H1 (cell line): ENCODE results near the gene CASZ1. TPM values are rescaled to one million over a fixed set of nuclear protein-coding genes. Genes with fewer than 3 reads are reported as not detected.

Experiments used
- CTCF ChIA-PET: fragments of 300-600 bp; sonication (Branson Sonifier 250); formaldehyde crosslinking; loops from one replicate; lab custom pipeline; 2021; ENCODE audit not compliant: partially characterized antibody; lab: Charles Lee
- POLR2A ChIA-PET: fragments of 300-600 bp; sonication (Branson Sonifier 250); formaldehyde crosslinking; loops from one replicate; lab custom pipeline; 2021; ENCODE audit warnings: inconsistent platforms; ENCODE audit not compliant: partially characterized antibody; lab: Charles Lee
- DNase-seq, 2 experiments: peaks; one replicate each; pipeline versions ENCODE4 v3.0.0 to v3.0.0-alpha.2; 2010 to 2022; ENCODE audit warnings: low spot score in 2 of 2, low read depth in 1 of 2, mixed read lengths in 1 of 2
- FAIRE-seq: peaks from 2 replicates; lab custom pipeline; 2011; peaks lifted over from hg19 to GRCh38; lab: Jason Lieb, UNC
- H2AFZ ChIP-seq: 2 replicates; pipeline ENCODE4 v1.8.1; 2012; ENCODE audit warnings: low read length, inconsistent platforms
- H2AK5ac ChIP-seq: 2 replicates; pipeline ENCODE4 v1.6.1; 2013; ENCODE audit warnings: low read depth, low read length
- H2BK120ac ChIP-seq: replicated peaks from 2 replicates; pipeline ENCODE3; 2013; ENCODE audit warnings: low read depth, low read length, inconsistent platforms
- H2BK12ac ChIP-seq: 2 replicates; pipeline ENCODE4 v1.6.1; 2013; ENCODE audit warnings: low read depth, low read length
- H2BK15ac ChIP-seq: 2 replicates; pipeline ENCODE4 v1.6.1; 2013; ENCODE audit warnings: low read length
- H2BK20ac ChIP-seq: 2 replicates; pipeline ENCODE4 v1.6.1; 2013; ENCODE audit warnings: low read length
- H2BK5ac ChIP-seq: 2 replicates; pipeline ENCODE4 v1.6.1; 2013; ENCODE audit warnings: low read depth, low read length
- H3K14ac ChIP-seq: 2 replicates; pipeline ENCODE4 v1.6.1; 2013; ENCODE audit warnings: inconsistent platforms; ENCODE audit not compliant: insufficient read length
- H3K18ac ChIP-seq: 2 replicates; pipeline ENCODE4 v1.6.1; 2013; ENCODE audit warnings: low read length; ENCODE audit errors: extremely low read depth
- H3K23ac ChIP-seq: 2 replicates; pipeline ENCODE4 v1.6.1; 2013; ENCODE audit warnings: inconsistent platforms; ENCODE audit not compliant: insufficient read length
- H3K23me2 ChIP-seq: 2 replicates; pipeline ENCODE4 v1.6.1; 2013; ENCODE audit warnings: low read depth, low read length
- H3K27ac ChIP-seq: 2 replicates; pipeline ENCODE4 v1.6.1; 2011; ENCODE audit warnings: low read depth, low read length, inconsistent platforms
- H3K27me3 ChIP-seq, 4 experiments: replicated peaks in 1 of 4; 1 replicate in 1 of 4; 2 replicates in 3 of 4; pipeline versions ENCODE4 v1.6.1 to v1.8.1; 2011 to 2013; ENCODE audit warnings: low read length in 3 of 4, mild to moderate bottlenecking in 3 of 4, inconsistent platforms in 2 of 4, mixed read lengths in 2 of 4, moderate library complexity in 1 of 4; ENCODE audit not compliant: control insufficient read depth in 3 of 4, insufficient read depth in 3 of 4; ENCODE audit errors: extremely low read depth in 1 of 4
- H3K36me3 ChIP-seq, 4 experiments: 2 replicates each; pipeline versions ENCODE4 v1.6.1 to v1.8.1; 2011 to 2013; ENCODE audit warnings: mild to moderate bottlenecking in 4 of 4, low read length in 3 of 4, moderate library complexity in 2 of 4, control low read depth in 1 of 4, inconsistent platforms in 1 of 4; ENCODE audit not compliant: insufficient read depth in 4 of 4, control insufficient read depth in 2 of 4
- H3K4ac ChIP-seq: replicated peaks from 2 replicates; pipeline ENCODE3; 2013; ENCODE audit warnings: low read length, low read depth, mixed read lengths, inconsistent platforms; ENCODE audit not compliant: insufficient read length
- H3K4me1 ChIP-seq, 4 experiments: replicated peaks in 1 of 4; 1 replicate in 1 of 4; 2 replicates in 3 of 4; pipeline versions ENCODE4 v1.6.1 to v1.8.1; 2011 to 2013; ENCODE audit warnings: low read length in 3 of 4, inconsistent platforms in 2 of 4, mixed read lengths in 1 of 4; ENCODE audit not compliant: insufficient read depth in 4 of 4, control insufficient read depth in 3 of 4
- H3K4me2 ChIP-seq, 2 experiments: 2 replicates each; pipeline versions ENCODE4 v1.6.1 to v1.8.1; 2011 to 2013; ENCODE audit warnings: low read depth in 2 of 2, low read length in 2 of 2, control low read depth in 1 of 2, inconsistent platforms in 1 of 2, mild to moderate bottlenecking in 1 of 2; ENCODE audit not compliant: insufficient read depth in 1 of 2
- H3K4me3 ChIP-seq, 4 experiments: fragments of 200-600, 300-600 bp in 1 of 4; sonication (generic), shearing (Covaris generic), sonication (Bioruptor Twin) in 1 of 4; 2 replicates each; pipeline versions ENCODE4 v1.5.1 to v1.8.1; 2011 to 2016; ENCODE audit warnings: low read length in 4 of 4, low read depth in 3 of 4, control low read depth in 2 of 4, inconsistent platforms in 2 of 4, mild to moderate bottlenecking in 2 of 4, mixed read lengths in 1 of 4, moderate library complexity in 1 of 4; ENCODE audit not compliant: insufficient read depth in 2 of 4; ENCODE audit errors: extremely low read depth in 1 of 4
- H3K56ac ChIP-seq: replicated peaks from 2 replicates; pipeline ENCODE3; 2013; ENCODE audit warnings: low read depth, mild to moderate bottlenecking, mixed read lengths, low read length, inconsistent platforms; ENCODE audit not compliant: insufficient read length
- H3K79me1 ChIP-seq: 2 replicates; pipeline ENCODE4 v1.6.1; 2013; ENCODE audit warnings: low read depth, low read length, control low read depth
- H3K79me2 ChIP-seq, 2 experiments: 2 replicates each; pipeline versions ENCODE4 v1.6.1 to v1.8.1; 2012 to 2013; ENCODE audit warnings: low read length in 2 of 2, mild to moderate bottlenecking in 2 of 2, inconsistent platforms in 1 of 2; ENCODE audit not compliant: insufficient read depth in 2 of 2, control insufficient read depth in 1 of 2
- H3K9ac ChIP-seq, 4 experiments: replicated peaks in 1 of 4; 1 replicate in 1 of 4; 2 replicates in 3 of 4; pipeline versions ENCODE4 v1.6.1 to v1.8.1; 2011 to 2013; ENCODE audit warnings: low read depth in 3 of 4, low read length in 3 of 4, control low read depth in 2 of 4, mild to moderate bottlenecking in 2 of 4, moderate library complexity in 2 of 4, inconsistent platforms in 1 of 4; ENCODE audit errors: extremely low read depth in 1 of 4
- H3K9me3 ChIP-seq, 2 experiments: 2 replicates each; pipeline versions ENCODE4 v1.6.1 to v1.8.1; 2012 to 2013; ENCODE audit warnings: mild to moderate bottlenecking in 2 of 2, moderate library complexity in 2 of 2, control low read depth in 1 of 2, inconsistent platforms in 1 of 2, low read depth in 1 of 2, low read length in 1 of 2, mixed read lengths in 1 of 2; ENCODE audit not compliant: insufficient read depth in 2 of 2
- H4K20me1 ChIP-seq, 2 experiments: replicated peaks in 1 of 2; 2 replicates each; pipeline versions ENCODE3 to v1.8.1; 2011 to 2013; ENCODE audit warnings: inconsistent platforms in 2 of 2, low read length in 2 of 2, mild to moderate bottlenecking in 1 of 2; ENCODE audit not compliant: insufficient read depth in 2 of 2, control insufficient read depth in 1 of 2
- H4K5ac ChIP-seq: 2 replicates; pipeline ENCODE4 v1.6.1; 2013; ENCODE audit warnings: low read length, low read depth, mixed read lengths, inconsistent platforms; ENCODE audit not compliant: insufficient read length
- H4K8ac ChIP-seq: 2 replicates; pipeline ENCODE4 v1.8.0; 2013; ENCODE audit warnings: mild to moderate bottlenecking, moderate library complexity, low read length, inconsistent platforms; ENCODE audit not compliant: insufficient read depth; ENCODE audit errors: extremely low read depth
- H4K91ac ChIP-seq: replicated peaks from 2 replicates; pipeline ENCODE3; 2013; ENCODE audit warnings: low read length, mixed read lengths, inconsistent platforms; ENCODE audit not compliant: insufficient read length
- CTBP2 ChIP-seq: IDR thresholded peaks from 2 replicates; pipeline ENCODE4 v1.7.0; 2011; ENCODE audit warnings: borderline replicate concordance, mild to moderate bottlenecking, moderate library complexity, mixed read lengths, low read length; ENCODE audit not compliant: insufficient read depth, insufficient read length
- KDM1A ChIP-seq: fragments of 200-600, 300-600 bp; sonication (generic); IDR thresholded peaks from 2 replicates; pipeline ENCODE4 v1.7.1; 2016; ENCODE audit warnings: mild to moderate bottlenecking, low read length, borderline replicate concordance
- POU5F1 ChIP-seq: IDR thresholded peaks from 2 replicates; pipeline ENCODE4 v1.6.1; 2011; ENCODE audit warnings: low read depth, mild to moderate bottlenecking, low read length, moderate library complexity
- SP2 ChIP-seq: IDR thresholded peaks from 2 replicates; pipeline ENCODE4 v1.6.1; 2012; ENCODE audit warnings: mild to moderate bottlenecking, low read length, inconsistent platforms
- WGBS, 2 experiments: shearing (Covaris generic) in 1 of 2; methylation state at CpG; one replicate each; pipeline versions ENCODE4 v1.1.6 to v1.1.7; 2013 to 2015; ENCODE audit warnings: low lambda C conversion rate in 2 of 2, mixed read lengths in 2 of 2, inconsistent platforms in 1 of 2, low coverage in 1 of 2, missing lambda C conversion rate in 1 of 2; ENCODE audit not compliant: insufficient replicate concordance in 2 of 2, insufficient coverage in 1 of 2, insufficient read length in 1 of 2; ENCODE audit errors: extremely low coverage in 1 of 2, missing lambda C conversion rate in 1 of 2; 5-methylcytosine and 5-hydroxymethylcytosine counted together
- polyA plus RNA-seq, 7 experiments: library from polyadenylated mRNA; depleted of rRNA in 3 of 7; stranded (reverse) in 5 of 7; unstranded in 2 of 7; fragments of >200 nt in 5 of 7; fragments of 200-250 nt in 2 of 7; gene quantifications; 1 replicate in 5 of 7; 2 replicates in 1 of 7; 4 replicates in 1 of 7; pipeline versions ENCODE4 v1.2.1 to v1.2.3, GENCODE V29; 2011 to 2013; ENCODE audit warnings: missing spikeins in 2 of 7, mixed read lengths in 2 of 7
- total RNA-seq: library from RNA; stranded (reverse); fragmentation: NEBNext Ultra II Directional; extraction: Animal tissue kit (Norgen Biotek cat#: 25700); gene quantifications from 2 replicates; pipeline ENCODE4 v1.2.1, GENCODE V29; 2021

The CASZ1 gene
- total and polyA plus RNA-seq, 2 of the 8 experiments (the other 6 are each of a cell fraction or from before 2014, with no cell fraction given) = 4.4 to 7.7 TPM

DNA sequence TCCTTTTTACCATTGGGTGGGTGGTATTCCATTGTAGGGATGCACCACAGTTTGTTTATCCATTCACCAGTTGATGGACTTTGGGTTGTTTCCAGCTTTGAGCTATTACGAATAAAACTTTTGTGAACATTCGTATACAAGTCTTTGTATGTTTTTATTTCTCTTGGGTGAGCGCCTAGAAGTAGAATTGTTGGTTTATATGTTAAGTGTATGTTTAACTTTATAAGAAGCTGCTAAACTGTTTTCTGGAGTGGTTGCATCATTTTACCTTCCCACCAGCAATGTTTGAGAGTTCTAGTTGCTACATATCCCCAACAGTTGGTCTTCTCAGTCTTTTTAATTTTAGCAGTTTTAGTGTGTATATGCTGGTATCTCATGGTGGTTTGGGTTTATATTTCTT is 189.2 kb downstream of the CASZ1 start:
- Histone ChIP-seq H4K91ac (no peak overlapping the region), H2BK20ac (no peak overlapping the region), H3K4ac (no peak overlapping the region), H3K27ac (no peak overlapping the region), H3K4me2 (no peak overlapping the region), H4K20me1 (peaks cover 0 to 1% of the 10 kb centered on the region in 2 experiments), H3K56ac (no peak overlapping the region), H3K79me1 (no peaks in the 10 kb centered on the region; the same call in 1 of the 2 replicates), H2BK15ac (no peak overlapping the region), H3K14ac (no peak overlapping the region), H3K18ac (no peak overlapping the region), H2AK5ac (no peak overlapping the region), H3K9me3 (no peaks in the 10 kb centered on the region), H4K5ac (no peak overlapping the region), H2BK12ac (no peak overlapping the region), H3K9ac (no peak overlapping the region), H3K79me2 (no peaks in the 10 kb centered on the region), H3K4me3 (no peak overlapping the region), H3K36me3 (no peaks in the 10 kb centered on the region), H3K27me3 (no peaks in the 10 kb centered on the region), H2AFZ (no peak overlapping the region), H3K23ac (no peak overlapping the region), H3K23me2 (no peaks in the 10 kb centered on the region)
- FAIRE-seq = no peak
- whole genome bisulfite sequencing, 2 experiments = 87% methylated on average over 3 of the region's 3 CpGs; no CpG with 5 or more reads in 1 of the 2 experiments
- POLR2A ChIA-PET = interaction anchor here (0.6 kb wide), 1 partner anchor 15 kb away, joined by 3 read pairs; no protein-coding TSS in a partner anchor
- TF ChIP-seq SP2 (no peak), KDM1A (no peak), CTBP2 (no peak), POU5F1 (no peak)
- TF ChIP-seq, all 59 proteins: peak for 0
- no peak overlapping the region for H4K8ac ChIP-seq
- no peak overlapping the region for H2BK120ac ChIP-seq
- H2BK5ac ChIP-seq = no peak overlapping the region
- H3K4me1 ChIP-seq = peaks cover 0 to 2% (median 0%) of the 10 kb centered on the region in 4 experiments; a peak in 1 of 7 replicates
- DNase-seq = no peak
- CTCF ChIA-PET = interaction anchor here (1.2 to 1.6 kb wide), 3 partner anchors 12 to 23 kb away, joined by 3 to 5 read pairs (median 4); no protein-coding TSS in a partner anchor
